ENCODE data around the gene OSBPL2. TPM values are rescaled to one million over a fixed set of nuclear protein-coding genes. Genes with fewer than 3 reads are reported as not detected.

Gene OSBPL2
- polyA plus RNA-seq, 6 donors from 2014 or later, result 15.8 to 29.5 (median 17.7) TPM

DNA sequence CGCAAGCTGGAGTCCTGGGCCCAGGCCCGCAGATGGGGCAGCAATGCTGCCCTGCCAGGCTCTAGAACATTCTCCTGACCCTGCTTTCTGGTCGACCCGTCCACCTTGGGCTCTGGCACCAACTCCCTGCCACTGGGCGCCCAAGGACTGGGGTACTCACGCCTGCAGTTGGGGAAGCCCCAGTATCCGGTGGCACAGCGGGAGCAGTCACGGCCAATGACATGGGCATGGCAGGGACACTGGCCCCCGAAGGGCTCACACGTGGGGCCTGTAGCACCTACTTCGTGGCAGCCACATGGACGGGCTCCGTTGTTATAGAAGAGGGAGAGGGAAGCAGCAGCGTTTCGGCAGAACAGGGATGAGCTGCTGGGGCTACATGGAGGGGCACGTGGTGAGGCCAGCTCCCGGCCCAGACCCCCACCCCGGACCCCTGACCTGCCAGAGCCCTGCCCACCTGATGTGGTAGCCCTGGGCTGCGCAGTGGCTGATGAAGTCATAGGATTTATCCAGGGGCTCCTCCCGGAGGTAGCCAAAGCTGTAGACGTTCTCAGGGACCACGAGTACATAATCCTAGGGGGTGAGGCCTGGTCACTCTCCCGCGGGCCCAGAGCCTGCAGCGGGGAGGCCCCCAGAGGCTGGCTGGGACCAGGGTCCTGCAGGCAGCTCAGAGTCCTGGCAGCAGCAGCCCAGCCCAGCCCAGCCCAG lies 90.5 kb downstream of the OSBPL2 start:
- H3K27me3 Mint-ChIP-seq, result no peaks in the 10 kb centered on the region
- no peak overlapping the region for H3K27ac Mint-ChIP-seq
- peaks cover 0 to 3% (median 0%) of the 10 kb centered on the region in 3 donors for H3K4me1 Mint-ChIP-seq

DNA sequence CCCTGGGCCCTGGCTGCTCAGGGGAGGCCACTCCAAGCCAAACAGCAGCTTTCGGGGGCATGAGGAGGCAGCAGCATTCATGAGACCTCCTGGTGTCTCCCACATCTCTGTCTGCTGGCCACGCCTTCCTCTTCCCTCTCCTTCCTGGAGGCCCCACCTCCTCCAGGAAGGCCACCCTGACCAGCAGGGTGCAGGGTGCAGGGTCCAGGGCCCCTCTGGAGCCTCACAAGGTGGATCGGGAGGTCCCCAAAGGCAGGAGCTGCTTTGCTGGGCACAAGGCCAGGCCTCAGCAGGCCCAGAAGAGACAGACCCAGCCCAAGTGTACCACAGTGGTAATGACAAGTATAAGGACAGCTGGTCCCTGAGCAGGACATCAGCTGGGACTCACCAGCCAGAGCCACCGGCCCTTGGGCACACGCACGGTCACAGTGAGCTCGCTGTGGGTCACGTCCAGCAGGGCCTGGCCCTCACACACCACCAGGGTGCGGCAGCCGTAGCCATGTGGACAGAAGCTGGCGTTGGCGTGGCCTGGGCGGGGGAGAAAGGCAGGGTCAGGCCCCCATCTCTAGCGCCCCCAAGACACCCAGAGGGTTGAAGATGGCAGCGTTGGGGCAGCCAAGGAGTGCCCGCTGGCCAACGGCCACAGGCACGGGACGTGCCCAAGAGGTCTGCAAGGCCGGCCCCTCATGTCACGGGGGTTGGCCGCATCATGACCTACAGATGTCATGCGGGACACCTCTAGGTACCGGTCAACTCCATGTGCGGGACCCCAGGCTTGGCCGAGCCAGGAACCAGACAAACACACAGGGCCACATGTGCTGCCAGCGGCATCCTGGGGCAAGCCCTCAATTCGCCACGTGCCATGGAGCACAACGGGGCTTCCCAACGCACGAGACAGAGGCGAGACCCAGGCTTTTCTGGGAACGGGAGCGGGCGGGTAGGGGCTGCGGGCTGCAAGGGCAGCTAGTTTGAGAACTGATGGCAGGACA lies 91.4 kb downstream of the OSBPL2 start:
- H3K27ac Mint-ChIP-seq, result peak overlapping the region in 1 of 6 donors; percentile 87
- no peaks in the 10 kb centered on the region for H3K27me3 Mint-ChIP-seq
- peaks cover 0 to 13% of the 10 kb centered on the region in 2 donors for H3K36me3 Mint-ChIP-seq
- H3K9me3 Mint-ChIP-seq, result no peaks in the 10 kb centered on the region
- DNase-seq, result no peak
- ATAC-seq (ENCODE audit: low read depth in 2 of 2), result no peak
- peaks cover 0 to 3% (median 0%) of the 10 kb centered on the region in 3 donors for H3K4me1 Mint-ChIP-seq
- H3K4me3 Mint-ChIP-seq, result no peak overlapping the region

More for the DNA sequence above, 90.5 kb downstream of the OSBPL2 start:
- Mint-ChIP-seq H3K9me3 (no peaks in the 10 kb centered on the region), H3K36me3 (peaks cover 0 to 17% of the 10 kb centered on the region in 2 donors), H3K4me3 (no peak overlapping the region)
- ATAC-seq (ENCODE audit: low read depth in 2 of 2) (no peak), DNase-seq (no peak)

DNA sequence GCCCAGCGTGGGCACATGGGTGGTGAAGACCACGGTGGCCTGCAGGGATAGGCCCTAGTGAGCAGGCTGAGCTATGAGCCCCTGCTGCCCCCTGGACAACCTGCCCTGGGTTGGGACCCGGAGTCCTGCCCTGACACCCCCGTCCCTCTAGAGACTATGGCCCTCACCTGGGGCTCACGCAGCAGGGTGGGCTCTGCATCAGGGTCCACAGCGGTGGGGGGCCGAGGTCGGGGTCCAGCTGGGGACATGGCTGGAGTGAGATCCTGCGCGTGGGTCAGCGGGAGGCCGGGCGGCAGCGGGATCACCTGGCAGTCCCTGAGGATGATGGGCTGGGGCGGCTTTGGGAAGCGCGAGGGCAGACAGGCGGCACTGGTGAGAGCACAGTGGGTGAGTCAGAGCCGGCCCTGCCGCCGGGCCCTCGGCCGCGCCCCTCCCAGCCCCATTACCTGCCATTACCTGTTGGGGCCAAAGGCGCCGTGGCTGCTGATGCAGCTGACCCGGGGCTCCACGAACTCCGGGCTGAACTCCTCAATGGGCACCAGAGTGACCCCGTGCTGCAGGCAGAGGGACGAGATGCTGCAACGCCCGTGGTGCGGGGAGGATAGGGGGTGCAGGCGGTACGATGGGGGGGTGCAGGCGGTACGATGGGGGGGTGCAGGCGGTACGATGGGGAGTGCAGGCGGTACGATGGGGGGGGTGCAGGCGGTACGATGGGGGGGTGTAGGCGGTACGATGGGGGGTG lies 92.4 kb downstream of the OSBPL2 start:
- Mint-ChIP-seq H3K9me3 (no peaks in the 10 kb centered on the region), H3K27ac (no peak overlapping the region), H3K27me3 (no peaks in the 10 kb centered on the region), H3K4me1 (peaks cover 5 to 6% (median 6%) of the 10 kb centered on the region in 3 donors), H3K4me3 (no peak overlapping the region), H3K36me3 (peaks cover 0 to 5% of the 10 kb centered on the region in 2 donors)
- ATAC-seq (ENCODE audit: low read depth in 2 of 2) (no peak), DNase-seq (no peak)

DNA sequence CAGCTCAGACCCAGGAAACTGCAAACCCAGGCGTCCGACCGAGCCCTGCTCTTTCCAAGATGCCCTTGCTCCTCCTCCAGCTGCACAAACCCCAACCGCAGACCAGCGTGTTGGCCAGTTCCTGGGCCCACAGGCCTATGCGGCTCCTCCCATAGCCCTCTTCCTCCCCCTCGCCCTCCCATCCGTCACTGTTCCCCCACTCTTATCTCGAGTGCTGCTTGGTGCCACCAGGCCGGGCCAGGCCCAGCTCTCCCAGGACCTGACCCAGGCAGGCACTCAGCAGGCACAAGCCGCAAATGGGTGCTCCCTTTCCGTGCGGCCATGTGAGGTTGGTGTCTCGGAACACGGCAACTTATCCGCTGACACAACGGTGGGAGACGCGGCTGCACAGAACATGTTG lies 93.0 kb downstream of the OSBPL2 start:
- Mint-ChIP-seq H3K27ac (no peak overlapping the region), H3K36me3 (no peaks in the 10 kb centered on the region), H3K4me1 (peaks cover 11 to 12% (median 12%) of the 10 kb centered on the region in 3 donors), H3K4me3 (no peak overlapping the region), H3K27me3 (no peaks in the 10 kb centered on the region), H3K9me3 (no peaks in the 10 kb centered on the region)
- ATAC-seq (ENCODE audit: low read depth in 2 of 2), result no peak
- DNase-seq, result no peak

DNA sequence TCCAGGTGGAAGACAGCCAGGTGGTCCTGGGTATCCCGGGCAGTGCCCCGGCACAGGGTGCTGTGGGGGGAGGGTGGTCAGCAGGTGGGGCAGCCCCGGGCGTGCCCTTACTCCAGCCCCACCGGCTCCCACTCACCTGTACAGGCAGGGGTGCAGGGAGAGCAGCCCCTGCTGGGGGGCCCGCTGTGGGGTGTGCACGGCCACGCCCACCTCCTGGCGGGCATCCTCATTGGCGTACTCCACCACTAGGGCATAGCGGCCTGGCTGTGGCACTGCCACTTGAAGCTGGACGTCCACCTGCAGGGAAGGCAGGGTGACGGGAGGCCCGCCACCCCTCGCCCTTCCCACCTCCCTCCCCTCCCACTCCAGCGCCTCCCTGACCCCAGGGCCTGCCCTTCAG lies 94.1 kb downstream of the OSBPL2 start:
- ATAC-seq (ENCODE audit: low read depth in 2 of 2) (no peak), DNase-seq (no peak)
- no peaks in the 10 kb centered on the region for H3K9me3 Mint-ChIP-seq
- no peak overlapping the region for H3K4me3 Mint-ChIP-seq
- no peak overlapping the region for H3K27ac Mint-ChIP-seq
- no peaks in the 10 kb centered on the region for H3K27me3 Mint-ChIP-seq
- H3K36me3 Mint-ChIP-seq, result no peaks in the 10 kb centered on the region
- peaks cover 21 to 23% (median 22%) of the 10 kb centered on the region in 3 donors for H3K4me1 Mint-ChIP-seq

DNA sequence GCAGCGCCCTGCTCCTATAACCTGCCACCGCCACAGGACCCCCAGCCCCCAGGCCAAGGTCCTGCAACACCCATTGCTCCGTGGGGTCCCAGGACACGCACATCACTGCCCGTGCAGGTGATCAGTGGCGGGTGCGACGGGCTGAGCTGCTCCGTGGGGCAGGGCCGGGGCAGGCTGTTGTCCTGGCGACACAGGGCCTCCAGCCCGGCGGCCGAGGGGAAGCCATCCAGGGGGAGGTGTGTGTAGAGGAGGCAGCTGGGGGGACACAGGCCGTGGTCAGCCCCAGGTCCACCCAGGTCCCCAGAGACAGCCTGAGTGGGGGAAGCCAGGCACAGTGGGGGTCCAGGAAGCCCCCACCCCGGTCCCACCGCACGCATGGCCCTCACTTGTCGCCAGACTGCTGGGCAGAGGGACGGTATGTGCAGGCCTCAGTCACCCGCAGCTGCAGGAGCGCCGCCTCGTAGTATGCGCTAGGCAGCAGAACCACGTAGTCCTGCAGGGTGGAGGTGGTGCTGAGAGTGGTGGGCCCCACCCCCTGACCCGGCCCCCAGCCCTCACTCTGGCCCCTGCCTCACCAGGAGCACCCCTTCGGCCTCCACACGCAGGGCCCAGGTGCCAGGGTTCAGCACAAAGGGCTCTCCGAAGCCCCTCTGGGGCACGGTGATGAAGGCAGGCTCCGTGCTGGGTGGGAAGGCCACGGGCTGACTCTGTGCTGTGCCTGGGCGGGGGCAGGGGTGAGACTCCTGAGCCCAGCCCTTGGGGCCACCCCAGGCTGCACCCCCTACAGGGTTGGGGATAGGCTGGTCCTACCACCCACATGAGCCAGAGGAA lies 94.9 kb downstream of the OSBPL2 start:
- no peaks in the 10 kb centered on the region for H3K27me3 Mint-ChIP-seq
- H3K36me3 Mint-ChIP-seq, result no peaks in the 10 kb centered on the region
- H3K4me3 Mint-ChIP-seq, result no peak overlapping the region
- H3K27ac Mint-ChIP-seq, result no peak overlapping the region
- DNase-seq (no peak), ATAC-seq (ENCODE audit: low read depth in 2 of 2) (no peak)
- H3K4me1 Mint-ChIP-seq, result peaks cover 29 to 31% (median 30%) of the 10 kb centered on the region in 3 donors
- H3K9me3 Mint-ChIP-seq, result no peaks in the 10 kb centered on the region

DNA sequence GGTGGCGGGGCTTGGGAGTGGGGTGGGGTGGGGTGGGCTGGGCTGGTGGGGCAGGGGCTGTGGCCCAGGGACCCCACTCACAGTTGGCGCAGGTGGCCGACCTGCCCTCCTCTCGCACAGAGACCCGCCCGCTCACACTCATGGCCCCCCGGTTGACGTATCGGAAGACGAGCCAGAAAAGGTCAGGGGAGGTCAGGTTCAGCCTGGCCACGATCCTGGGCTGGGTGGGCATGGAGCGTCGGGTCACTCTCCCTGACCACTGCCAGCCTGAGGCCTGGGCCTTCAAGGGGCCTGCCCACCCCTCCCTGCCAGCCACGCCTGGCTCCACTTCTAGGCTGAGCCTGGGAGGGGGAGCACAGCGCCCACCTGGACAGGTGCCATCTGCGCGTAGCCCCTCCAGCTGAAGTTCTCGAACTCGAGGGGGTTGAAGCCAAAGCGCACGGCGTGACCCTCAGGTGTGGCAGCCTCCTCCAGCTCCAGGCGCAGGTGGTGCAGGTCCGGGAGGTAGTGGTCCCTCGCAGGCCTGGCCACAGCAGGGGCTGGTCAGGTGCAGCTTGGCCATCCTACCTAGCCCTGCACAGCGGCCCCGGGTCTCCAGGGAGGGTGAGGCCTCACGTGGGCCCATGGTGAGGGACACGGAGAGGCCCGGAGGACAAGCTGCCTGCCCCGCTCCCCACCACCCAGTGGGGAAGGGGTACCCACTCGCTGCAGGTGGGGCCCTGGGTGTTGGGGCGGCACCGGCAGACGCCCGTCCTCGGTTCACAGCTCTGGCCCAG lies 95.7 kb downstream of the OSBPL2 start:
- Mint-ChIP-seq H3K27me3 (no peaks in the 10 kb centered on the region), H3K27ac (no peak overlapping the region), H3K4me3 (no peak overlapping the region), H3K9me3 (no peaks in the 10 kb centered on the region), H3K36me3 (no peaks in the 10 kb centered on the region), H3K4me1 (peaks cover 33 to 38% (median 37%) of the 10 kb centered on the region in 3 donors)
- ATAC-seq (ENCODE audit: low read depth in 2 of 2) (no peak), DNase-seq (no peak)

DNA sequence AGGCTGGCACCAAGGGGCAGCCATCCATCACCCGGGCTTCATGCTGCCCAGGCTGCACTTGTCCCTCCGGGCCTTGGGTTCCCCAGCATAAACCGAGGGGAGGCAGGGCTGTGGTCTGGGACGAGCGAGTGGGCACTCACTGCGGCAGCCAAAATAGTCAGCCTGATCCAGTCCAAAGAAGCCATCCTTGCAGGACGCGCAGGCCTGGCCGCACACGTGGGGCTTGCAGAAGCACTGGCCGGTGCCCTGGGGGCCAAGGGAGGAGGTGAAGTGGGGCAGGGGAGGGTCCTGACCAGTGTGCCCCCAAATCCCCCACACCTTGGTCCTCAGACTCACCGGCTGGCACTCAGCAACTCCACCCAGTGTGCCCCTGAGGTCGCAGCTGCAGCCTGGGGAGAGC lies 96.6 kb downstream of the OSBPL2 start:
- H3K27me3 Mint-ChIP-seq, result no peaks in the 10 kb centered on the region
- ATAC-seq (ENCODE audit: low read depth in 2 of 2) (no peak), DNase-seq (no peak)
- H3K27ac Mint-ChIP-seq, result peak overlapping the region in 1 of 6 donors; percentile 97
- peaks cover 38 to 46% (median 45%) of the 10 kb centered on the region in 3 donors for H3K4me1 Mint-ChIP-seq
- H3K36me3 Mint-ChIP-seq, result peaks cover 0 to 3% of the 10 kb centered on the region in 2 donors
- H3K9me3 Mint-ChIP-seq, result no peaks in the 10 kb centered on the region
- H3K4me3 Mint-ChIP-seq, result peak overlapping the region in 1 of 8 donors; percentile 20

DNA sequence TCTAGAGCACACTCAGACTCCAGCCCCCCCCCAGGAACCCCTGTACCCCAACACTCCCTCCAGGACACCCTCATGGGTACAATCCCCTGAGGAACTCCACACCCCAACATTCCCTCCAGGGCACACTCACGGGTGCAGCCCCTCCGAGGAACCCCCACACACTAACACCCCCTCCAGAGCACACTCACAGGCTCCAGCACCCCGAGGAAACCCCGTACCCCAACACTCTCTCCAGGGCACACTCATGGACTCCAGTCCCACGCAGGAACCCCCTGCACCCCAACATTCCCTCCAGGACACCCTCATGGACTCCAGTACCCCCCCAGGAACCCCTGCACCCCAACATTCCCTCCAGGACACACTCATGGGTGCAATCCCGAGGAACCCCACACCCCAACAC lies 97.2 kb downstream of the OSBPL2 start:
- Mint-ChIP-seq H3K27ac (peak overlapping the region in 3 of 6 donors; percentile 49 to 98 (median 97)), H3K4me3 (peak overlapping the region in 3 of 8 donors; percentile 19 to 85 (median 23)), H3K36me3 (peaks cover 0 to 7% of the 10 kb centered on the region in 2 donors), H3K4me1 (peaks cover 42 to 51% (median 48%) of the 10 kb centered on the region in 3 donors), H3K9me3 (no peaks in the 10 kb centered on the region), H3K27me3 (no peaks in the 10 kb centered on the region)
- ATAC-seq (ENCODE audit: low read depth in 2 of 2), result no peak
- no peak for DNase-seq

DNA sequence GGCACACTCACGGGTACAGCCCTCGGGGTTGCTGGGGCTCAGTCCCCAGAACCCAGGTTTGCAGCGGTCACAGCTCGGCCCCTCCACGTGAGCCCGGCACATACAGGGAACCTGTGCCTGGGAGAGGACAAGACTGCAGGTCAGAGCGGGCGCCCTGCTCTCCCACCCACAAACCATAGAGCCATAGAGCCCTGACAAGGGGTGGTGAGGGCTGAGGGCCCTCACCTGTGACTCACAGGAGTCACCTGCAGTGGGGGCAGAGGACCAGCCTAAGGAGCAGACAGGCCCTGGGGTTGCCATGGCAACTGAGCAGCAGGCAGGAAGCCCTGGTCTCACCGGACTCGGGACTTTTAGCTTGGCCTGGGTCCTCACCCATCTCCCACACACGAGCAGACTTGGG lies 98.0 kb downstream of the OSBPL2 start:
- H3K4me1 Mint-ChIP-seq, result peaks cover 42 to 51% (median 48%) of the 10 kb centered on the region in 3 donors
- ATAC-seq (ENCODE audit: low read depth in 2 of 2) (no peak), DNase-seq (no peak)
- H3K27me3 Mint-ChIP-seq, result no peaks in the 10 kb centered on the region
- no peaks in the 10 kb centered on the region for H3K9me3 Mint-ChIP-seq
- peak overlapping the region; percentile 53 to 87 (median 78) for H3K4me3 Mint-ChIP-seq
- peaks cover 0 to 7% of the 10 kb centered on the region in 2 donors for H3K36me3 Mint-ChIP-seq
- peak overlapping the region; percentile 88 to 99 (median 96) for H3K27ac Mint-ChIP-seq

DNA sequence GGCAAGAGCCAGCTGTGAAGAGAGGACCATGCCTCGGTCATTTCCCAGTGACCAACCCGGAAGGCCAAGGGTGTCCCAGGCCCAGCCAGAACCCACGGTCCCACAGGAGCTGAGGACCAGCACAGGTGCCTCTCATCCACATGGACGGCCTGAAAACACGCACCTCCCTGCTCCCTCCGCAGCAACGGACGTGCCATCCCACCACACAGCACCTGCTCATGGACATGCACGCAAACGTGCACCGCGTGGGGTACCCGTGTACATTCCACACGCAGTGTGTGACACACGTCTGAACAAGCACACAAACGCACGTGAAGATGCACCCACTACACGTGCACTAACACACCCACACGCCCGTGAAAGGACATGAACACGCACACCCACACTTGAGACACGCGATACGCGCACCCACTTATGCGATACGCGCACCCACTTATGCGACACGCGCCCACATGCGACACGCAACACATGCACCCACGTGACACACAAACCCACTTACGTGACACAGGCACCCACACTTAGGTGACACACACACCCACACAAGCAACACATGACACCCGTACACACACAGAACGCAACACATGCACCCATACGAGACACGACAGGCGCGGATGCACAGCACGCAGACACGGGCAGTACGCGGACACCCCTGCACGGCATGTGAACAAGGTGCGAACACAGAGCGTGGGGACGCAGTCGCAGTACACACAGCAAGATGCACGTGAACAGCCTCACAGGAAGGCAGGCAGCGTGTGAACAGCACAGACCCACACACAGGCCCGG lies 98.6 kb downstream of the OSBPL2 start:
- no peaks in the 10 kb centered on the region for H3K9me3 Mint-ChIP-seq
- peak overlapping the region; percentile 66 to 87 (median 84) for H3K4me3 Mint-ChIP-seq
- no peaks in the 10 kb centered on the region for H3K27me3 Mint-ChIP-seq
- DNase-seq (no peak), ATAC-seq (ENCODE audit: low read depth in 2 of 2) (no peak)
- peak overlapping the region; percentile 95 to 99 (median 98) for H3K27ac Mint-ChIP-seq
- H3K4me1 Mint-ChIP-seq, result peaks cover 42 to 51% (median 48%) of the 10 kb centered on the region in 3 donors
- peaks cover 0 to 7% of the 10 kb centered on the region in 2 donors for H3K36me3 Mint-ChIP-seq

Measured in naive B cell (primary cell).